ENCODE results near the gene BAZ2B. TPM values are rescaled to one million over a fixed set of nuclear protein-coding genes. Genes with fewer than 3 reads are reported as not detected.

BAZ2B gene
- total and polyA plus RNA-seq, 10 donors = 5.6 to 158 (median 86.0) TPM

DNA sequence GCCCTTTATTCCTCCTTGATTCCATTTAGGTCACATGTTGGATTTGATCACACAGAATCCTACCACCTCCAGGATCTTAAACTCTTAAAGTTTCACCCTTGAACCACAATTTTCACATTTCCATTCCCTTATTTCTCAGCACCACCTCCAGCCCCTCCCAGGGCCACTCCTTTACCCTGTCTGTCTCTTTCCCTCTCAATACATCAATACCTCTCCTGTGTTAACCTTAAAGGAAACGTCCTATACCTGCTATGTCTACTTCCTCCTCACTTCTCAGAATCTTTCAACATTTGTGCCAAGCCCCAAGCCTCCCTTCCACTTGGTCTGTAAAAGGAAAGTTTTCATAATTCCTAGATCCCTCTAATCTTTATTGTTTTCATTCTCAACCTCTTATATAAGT, 158.8 kb downstream of the BAZ2B start:
- WGBS, 5 donors = 29 to 40% (median 33%) methylated on average over 1 of the region's 1 CpG
- no peaks in the 10 kb centered on the region for H3K9me3 ChIP-seq
- TF ChIP-seq, protein P1, sequence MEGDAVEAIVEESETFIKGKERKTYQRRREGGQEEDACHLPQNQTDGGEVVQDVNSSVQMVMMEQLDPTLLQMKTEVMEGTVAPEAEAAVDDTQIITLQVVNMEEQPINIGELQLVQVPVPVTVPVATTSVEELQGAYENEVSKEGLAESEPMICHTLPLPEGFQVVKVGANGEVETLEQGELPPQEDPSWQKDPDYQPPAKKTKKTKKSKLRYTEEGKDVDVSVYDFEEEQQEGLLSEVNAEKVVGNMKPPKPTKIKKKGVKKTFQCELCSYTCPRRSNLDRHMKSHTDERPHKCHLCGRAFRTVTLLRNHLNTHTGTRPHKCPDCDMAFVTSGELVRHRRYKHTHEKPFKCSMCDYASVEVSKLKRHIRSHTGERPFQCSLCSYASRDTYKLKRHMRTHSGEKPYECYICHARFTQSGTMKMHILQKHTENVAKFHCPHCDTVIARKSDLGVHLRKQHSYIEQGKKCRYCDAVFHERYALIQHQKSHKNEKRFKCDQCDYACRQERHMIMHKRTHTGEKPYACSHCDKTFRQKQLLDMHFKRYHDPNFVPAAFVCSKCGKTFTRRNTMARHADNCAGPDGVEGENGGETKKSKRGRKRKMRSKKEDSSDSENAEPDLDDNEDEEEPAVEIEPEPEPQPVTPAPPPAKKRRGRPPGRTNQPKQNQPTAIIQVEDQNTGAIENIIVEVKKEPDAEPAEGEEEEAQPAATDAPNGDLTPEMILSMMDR (IDR thresholded peaks at IDR 0.05 in 8 of 11, conservative IDR thresholded peaks at IDR 0.05 in 3 of 11) = no peak
- TF ChIP-seq POLR2AphosphoS5 (IDR thresholded peaks at IDR 0.05) (no peak), POLR2A (IDR thresholded peaks at IDR 0.05) (no peak)
- peaks cover 0 to 6% (median 0%) of the 10 kb centered on the region in 6 donors for H3K36me3 ChIP-seq
- no peaks in the 10 kb centered on the region for H3K27me3 ChIP-seq (replicated peaks in 1 of 7)
- peaks cover 0 to 38% (median 22%) of the 10 kb centered on the region in 6 donors for H3K4me1 ChIP-seq
- H3K27ac ChIP-seq = peak overlapping the region in 2 of 8 donors; percentile 22 to 26
- intact Hi-C loops (cut with DNase I; ENCODE audit: low total_unique reads) = no loop called here
- no peak for DNase-seq
- no peak overlapping the region for H3K4me3 ChIP-seq

DNA sequence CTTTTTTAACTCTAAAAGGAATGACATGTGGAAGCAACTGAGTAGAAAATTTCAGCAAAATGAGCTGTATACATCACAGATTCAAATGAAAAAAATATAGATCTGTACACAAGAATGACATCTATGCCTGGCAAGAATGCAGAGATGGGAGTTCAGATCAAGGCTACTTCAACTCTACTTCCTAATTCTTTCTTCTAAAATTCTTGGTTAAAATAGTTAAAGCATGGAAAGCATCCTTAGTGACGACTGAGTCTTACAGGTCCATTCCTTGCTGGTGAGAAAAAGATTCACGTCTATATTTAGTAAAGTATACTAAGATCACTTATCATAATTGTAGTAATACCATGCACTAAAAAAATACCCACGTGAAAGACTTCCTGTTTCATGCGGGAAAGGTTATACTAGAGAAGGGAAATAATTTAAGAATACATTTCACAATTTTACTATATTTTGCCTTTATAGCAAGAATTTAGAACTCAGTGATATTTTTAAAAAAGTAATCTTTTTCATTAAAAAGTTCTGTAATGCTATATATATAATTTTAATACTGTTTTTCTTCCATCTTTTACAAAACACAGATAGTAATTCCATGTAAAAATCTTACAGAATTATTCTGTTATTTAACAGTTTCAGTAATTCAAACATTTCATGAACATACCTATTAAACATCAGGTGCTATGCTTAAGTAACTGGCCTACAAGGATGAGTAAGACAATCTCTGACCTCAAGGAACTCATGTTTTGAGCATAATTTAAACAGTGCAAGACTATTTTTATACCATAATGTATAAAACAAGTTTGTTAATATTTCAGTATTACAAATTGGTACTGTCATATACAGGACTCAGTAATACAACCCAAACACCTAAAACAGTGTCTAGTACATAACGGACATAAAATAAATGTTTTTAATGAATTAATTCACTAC, 159.6 kb downstream of the BAZ2B start:
- TF ChIP-seq POLR2AphosphoS5 (IDR thresholded peaks at IDR 0.05) = no peak
- Histone ChIP-seq H3K27me3 (replicated peaks in 1 of 7) (no peaks in the 10 kb centered on the region), H3K27ac (peak overlapping the region in 1 of 8 donors; percentile 26), H3K36me3 (peaks cover 0 to 6% (median 0%) of the 10 kb centered on the region in 6 donors), H3K4me3 (no peak overlapping the region), H3K4me1 (peaks cover 0 to 38% (median 22%) of the 10 kb centered on the region in 6 donors), H3K9me3 (no peaks in the 10 kb centered on the region)
- intact Hi-C loops (cut with DNase I; ENCODE audit: low total_unique reads) = no loop called here
- no peak for DNase-seq
- WGBS, 5 donors = 21 to 30% (median 28%) methylated on average over 5 of the region's 5 CpGs

DNA sequence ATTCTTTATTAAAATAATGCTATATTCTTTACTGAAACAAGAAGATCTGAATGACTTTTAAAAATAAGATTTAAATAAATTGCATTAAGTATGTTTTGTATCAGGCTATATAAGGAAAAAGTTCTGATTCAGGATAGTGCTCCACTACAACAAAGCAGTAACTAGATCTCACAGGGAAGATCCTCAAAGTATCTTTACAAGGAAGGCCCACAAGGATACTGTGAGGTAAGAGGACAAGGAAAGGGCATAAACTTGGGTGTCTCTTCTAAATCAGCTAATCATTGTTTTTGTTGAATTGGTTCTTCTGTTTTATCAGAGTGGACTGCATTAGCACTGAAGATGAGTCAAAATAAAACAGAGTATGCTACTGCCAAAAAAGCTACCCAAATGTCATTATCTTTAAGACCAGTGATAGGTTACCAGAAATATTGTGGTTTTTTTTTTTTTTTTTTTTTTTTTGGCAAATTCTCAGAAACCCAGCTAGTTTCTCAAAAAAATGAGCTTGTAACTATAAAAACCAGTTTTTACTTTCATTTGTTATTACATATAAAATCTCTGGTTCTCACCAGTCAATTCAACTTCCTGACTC, 160.9 kb downstream of the BAZ2B start:
- Histone ChIP-seq H3K9me3 (no peaks in the 10 kb centered on the region), H3K4me1 (peaks cover 0 to 38% (median 21%) of the 10 kb centered on the region in 6 donors), H3K4me3 (no peak overlapping the region), H3K27me3 (replicated peaks in 1 of 7) (no peaks in the 10 kb centered on the region), H3K36me3 (peaks cover 0 to 6% (median 0%) of the 10 kb centered on the region in 6 donors), H3K27ac (no peak overlapping the region)
- TF ChIP-seq, protein P1 (IDR thresholded peaks at IDR 0.05 in 8 of 11, conservative IDR thresholded peaks at IDR 0.05 in 3 of 11) = no peak
- TF ChIP-seq POLR2AphosphoS5 (IDR thresholded peaks at IDR 0.05) (no peak), POLR2A (IDR thresholded peaks at IDR 0.05) (no peak)
- intact Hi-C loops (cut with DNase I; ENCODE audit: low total_unique reads) = no loop called here
- no peak for DNase-seq

DNA sequence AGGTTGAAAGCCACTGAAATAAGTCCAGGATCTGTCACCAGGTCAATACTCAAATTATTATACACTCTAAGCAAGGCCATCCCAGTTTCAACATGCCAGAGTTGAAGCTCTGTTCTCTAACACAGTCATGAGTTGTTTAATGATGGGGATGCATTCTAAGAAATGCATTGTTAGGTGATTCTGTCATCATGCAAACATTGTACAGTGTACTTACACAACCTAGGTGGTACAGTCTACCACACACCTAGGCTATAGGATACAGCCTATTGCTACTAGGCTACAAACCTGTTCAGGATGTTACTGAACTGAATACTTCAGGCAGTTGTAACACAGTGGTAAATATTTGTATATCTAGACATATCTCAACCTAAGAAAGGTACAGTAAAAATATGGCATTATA, 162.2 kb downstream of the BAZ2B start:
- Histone ChIP-seq H3K36me3 (peaks cover 0 to 6% (median 0%) of the 10 kb centered on the region in 6 donors), H3K9me3 (no peaks in the 10 kb centered on the region), H3K4me1 (peaks cover 0 to 35% (median 21%) of the 10 kb centered on the region in 6 donors), H3K27me3 (replicated peaks in 1 of 7) (no peaks in the 10 kb centered on the region), H3K4me3 (no peak overlapping the region), H3K27ac (no peak overlapping the region)
- intact Hi-C loops (cut with DNase I; ENCODE audit: low total_unique reads) = no loop called here
- TF ChIP-seq, protein P1 (IDR thresholded peaks at IDR 0.05 in 8 of 11, conservative IDR thresholded peaks at IDR 0.05 in 3 of 11) = no peak
- TF ChIP-seq POLR2A (IDR thresholded peaks at IDR 0.05) = no peak
- no peak for TF ChIP-seq POLR2AphosphoS5 (IDR thresholded peaks at IDR 0.05)
- no peak for DNase-seq
